MM.1S (cell line): ENCODE results near the gene IMMP2L.
"Not testable (repeated sequence)": the region's sequence is repeated elsewhere in the genome, so short reads cannot be mapped to it uniquely, and the experiment has no call there.

Source experiments
- DNase-seq: peaks from one replicate; pipeline ENCODE4 v3.0.0-alpha.2; 2015
- H2AFZ ChIP-seq: fragments of 300-600 bp; sonication (generic); 2 replicates; pipeline ENCODE4 v1.6.0; 2016; ENCODE audit warnings: antibody characterized with exemption, low read length
- H3F3A ChIP-seq: fragments of 300-600 bp; sonication (generic); 2 replicates; pipeline ENCODE4 v1.6.1; 2016; ENCODE audit warnings: mild to moderate bottlenecking, antibody characterized with exemption, low read length, moderate library complexity, mixed read lengths; ENCODE audit not compliant: insufficient read depth
- H3K27ac ChIP-seq: fragments of 300-600 bp; sonication (generic); 2 replicates; pipeline ENCODE4 v1.5.1; 2016; ENCODE audit warnings: mild to moderate bottlenecking, low read length
- H3K27me3 ChIP-seq: fragments of 300-600 bp; sonication (generic); replicated peaks from 2 replicates; pipeline ENCODE4 v1.6.0; 2016; ENCODE audit warnings: low read length; ENCODE audit not compliant: insufficient read depth
- H3K36me3 ChIP-seq: fragments of 300-600 bp; sonication (generic); replicated peaks from 2 replicates; pipeline ENCODE4 v1.6.1; 2016; ENCODE audit warnings: mild to moderate bottlenecking, low read length, mixed read lengths; ENCODE audit not compliant: insufficient read depth
- H3K4me1 ChIP-seq: fragments of 300-600 bp; sonication (generic); 2 replicates; pipeline ENCODE4 v1.6.1; 2016; ENCODE audit warnings: low read length, mixed read lengths
- H3K4me2 ChIP-seq: fragments of 300-600 bp; sonication (generic); 2 replicates; pipeline ENCODE4 v1.6.0; 2016; ENCODE audit warnings: low read depth, low read length
- H3K4me3 ChIP-seq: fragments of 300-600 bp; sonication (generic); 2 replicates; pipeline ENCODE4 v1.5.1; 2016; ENCODE audit warnings: low read length, mixed read lengths
- H3K79me2 ChIP-seq: fragments of 300-600 bp; sonication (generic); 2 replicates; pipeline ENCODE4 v1.6.1; 2016; ENCODE audit warnings: mixed run types, low read length, mixed read lengths
- H3K9ac ChIP-seq: fragments of 300-600 bp; sonication (generic); 2 replicates; pipeline ENCODE4 v1.6.1; 2016; ENCODE audit warnings: low read length, mixed read lengths
- H3K9me2 ChIP-seq: fragments of 300-600 bp; sonication (generic); replicated peaks from 2 replicates; pipeline ENCODE4 v1.6.1; 2016; ENCODE audit warnings: mild to moderate bottlenecking, low read length, mixed read lengths; ENCODE audit not compliant: insufficient read depth
- H3K9me3 ChIP-seq: fragments of 300-600 bp; sonication (generic); replicated peaks from 2 replicates; pipeline ENCODE4 v1.6.1; 2016; ENCODE audit warnings: mild to moderate bottlenecking, low read length, mixed read lengths; ENCODE audit not compliant: insufficient read depth
- H4K20me1 ChIP-seq: fragments of 300-600 bp; sonication (generic); 2 replicates; pipeline ENCODE4 v1.6.1; 2016; ENCODE audit warnings: mild to moderate bottlenecking, low read length, moderate library complexity, mixed read lengths; ENCODE audit not compliant: insufficient read depth
- EZH2 ChIP-seq: fragments of 300-600 bp; sonication (generic); optimal IDR thresholded peaks from 2 replicates; pipeline ENCODE3; 2017; ENCODE audit warnings: low read depth, mild to moderate bottlenecking, antibody characterized with exemption, low read length, mixed read lengths
- EZH2phosphoT487 ChIP-seq: fragments of 300-600 bp; sonication (generic); IDR thresholded peaks from 2 replicates; pipeline ENCODE4 v1.6.1; 2018; ENCODE audit warnings: antibody characterized with exemption, low read length
- TF ChIP-seq, protein P1 (sequence below): fragments of 300-600 bp; sonication (generic); IDR thresholded peaks from 2 replicates; pipeline ENCODE4 v1.5.1; 2016; ENCODE audit warnings: antibody characterized with exemption, low read length, mixed read lengths

IMMP2L gene

DNA sequence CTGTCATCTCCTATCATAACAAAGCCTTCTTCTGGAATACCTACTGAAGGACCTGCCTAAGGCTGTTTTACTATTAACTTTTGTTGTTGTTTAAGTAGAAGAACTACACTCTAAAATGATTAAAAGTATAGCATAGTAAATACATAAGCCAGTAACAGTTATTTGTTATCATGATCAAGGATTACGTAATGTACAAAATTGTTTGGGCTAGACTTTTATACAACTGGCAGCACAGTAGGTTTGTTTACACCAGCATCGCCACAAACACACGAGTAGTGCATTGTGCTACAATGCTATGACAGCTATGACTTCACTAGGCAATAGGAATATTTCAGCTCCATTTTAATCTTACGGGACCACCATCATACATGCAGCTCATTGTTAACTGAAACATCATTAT, 302.3 kb downstream of the IMMP2L start:
- H4K20me1 ChIP-seq, result no peaks in the 10 kb centered on the region
- H3K27ac ChIP-seq, result no peak overlapping the region
- no peaks in the 10 kb centered on the region for H3K79me2 ChIP-seq
- H3F3A ChIP-seq, result no peaks in the 10 kb centered on the region
- H3K36me3 ChIP-seq, result no peaks in the 10 kb centered on the region
- H3K4me1 ChIP-seq, result no peaks in the 10 kb centered on the region
- no peak overlapping the region for H3K9ac ChIP-seq
- no peak overlapping the region for H3K4me2 ChIP-seq
- H3K4me3 ChIP-seq, result no peak overlapping the region
- no peaks in the 10 kb centered on the region for H3K27me3 ChIP-seq
- no peaks in the 10 kb centered on the region for H3K9me2 ChIP-seq
- DNase-seq, result no peak
- H2AFZ ChIP-seq, result no peak overlapping the region
- H3K9me3 ChIP-seq, result no peaks in the 10 kb centered on the region
- TF ChIP-seq, protein P1, sequence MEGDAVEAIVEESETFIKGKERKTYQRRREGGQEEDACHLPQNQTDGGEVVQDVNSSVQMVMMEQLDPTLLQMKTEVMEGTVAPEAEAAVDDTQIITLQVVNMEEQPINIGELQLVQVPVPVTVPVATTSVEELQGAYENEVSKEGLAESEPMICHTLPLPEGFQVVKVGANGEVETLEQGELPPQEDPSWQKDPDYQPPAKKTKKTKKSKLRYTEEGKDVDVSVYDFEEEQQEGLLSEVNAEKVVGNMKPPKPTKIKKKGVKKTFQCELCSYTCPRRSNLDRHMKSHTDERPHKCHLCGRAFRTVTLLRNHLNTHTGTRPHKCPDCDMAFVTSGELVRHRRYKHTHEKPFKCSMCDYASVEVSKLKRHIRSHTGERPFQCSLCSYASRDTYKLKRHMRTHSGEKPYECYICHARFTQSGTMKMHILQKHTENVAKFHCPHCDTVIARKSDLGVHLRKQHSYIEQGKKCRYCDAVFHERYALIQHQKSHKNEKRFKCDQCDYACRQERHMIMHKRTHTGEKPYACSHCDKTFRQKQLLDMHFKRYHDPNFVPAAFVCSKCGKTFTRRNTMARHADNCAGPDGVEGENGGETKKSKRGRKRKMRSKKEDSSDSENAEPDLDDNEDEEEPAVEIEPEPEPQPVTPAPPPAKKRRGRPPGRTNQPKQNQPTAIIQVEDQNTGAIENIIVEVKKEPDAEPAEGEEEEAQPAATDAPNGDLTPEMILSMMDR, result no peak
- no peak for TF ChIP-seq EZH2
- no peak for TF ChIP-seq EZH2phosphoT487

DNA sequence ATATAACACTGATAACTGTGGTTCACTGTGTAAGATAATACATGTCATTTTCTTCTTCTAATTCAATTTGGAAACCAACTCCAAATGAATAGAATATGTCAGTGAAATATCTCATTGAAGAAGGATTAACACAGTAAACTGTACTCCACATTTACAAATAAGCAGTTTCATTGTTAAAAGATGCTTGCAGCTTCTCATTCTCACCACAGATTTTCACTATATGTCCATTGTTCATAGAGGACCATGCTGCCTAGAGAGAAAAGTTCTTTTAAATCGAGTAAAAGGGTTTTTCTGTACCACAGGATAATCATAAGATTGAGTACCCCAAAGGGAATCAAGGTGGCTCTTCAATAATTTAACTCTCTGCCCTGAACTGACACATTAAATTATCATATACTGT, 305.9 kb downstream of the IMMP2L start:
- no peaks in the 10 kb centered on the region for H3K79me2 ChIP-seq
- no peak for DNase-seq
- no peaks in the 10 kb centered on the region for H3F3A ChIP-seq
- no peaks in the 10 kb centered on the region for H3K27me3 ChIP-seq
- no peaks in the 10 kb centered on the region for H4K20me1 ChIP-seq
- no peaks in the 10 kb centered on the region for H3K9me3 ChIP-seq
- H3K4me1 ChIP-seq, result no peaks in the 10 kb centered on the region
- no peak overlapping the region for H3K9ac ChIP-seq
- H3K4me3 ChIP-seq, result no peak overlapping the region
- no peak for TF ChIP-seq EZH2
- TF ChIP-seq, protein P1, result no peak
- TF ChIP-seq EZH2phosphoT487, result no peak
- no peak overlapping the region for H3K27ac ChIP-seq
- no peak overlapping the region for H3K4me2 ChIP-seq
- H2AFZ ChIP-seq, result no peak overlapping the region
- H3K9me2 ChIP-seq, result no peaks in the 10 kb centered on the region
- H3K36me3 ChIP-seq, result no peaks in the 10 kb centered on the region

DNA sequence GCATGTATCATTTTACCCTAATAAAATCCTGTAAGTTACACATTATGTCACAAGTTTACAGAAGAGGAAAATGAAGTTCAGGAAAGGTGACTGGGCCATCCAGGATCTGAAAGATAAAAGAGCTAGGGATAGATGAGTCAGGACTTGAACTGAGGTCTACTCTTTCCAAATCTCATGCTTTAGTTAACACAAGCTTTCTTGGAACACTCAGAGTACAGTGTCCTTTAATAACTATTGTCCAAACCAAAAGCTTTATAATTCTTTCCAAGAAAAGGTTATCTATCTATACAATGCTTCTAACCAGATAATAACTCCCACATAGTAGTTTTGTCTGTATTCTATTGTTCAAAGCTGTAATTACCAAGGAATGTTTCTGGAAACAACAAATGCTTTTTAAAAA, 306.7 kb downstream of the IMMP2L start:
- H3K27me3 ChIP-seq, result no peaks in the 10 kb centered on the region

DNA sequence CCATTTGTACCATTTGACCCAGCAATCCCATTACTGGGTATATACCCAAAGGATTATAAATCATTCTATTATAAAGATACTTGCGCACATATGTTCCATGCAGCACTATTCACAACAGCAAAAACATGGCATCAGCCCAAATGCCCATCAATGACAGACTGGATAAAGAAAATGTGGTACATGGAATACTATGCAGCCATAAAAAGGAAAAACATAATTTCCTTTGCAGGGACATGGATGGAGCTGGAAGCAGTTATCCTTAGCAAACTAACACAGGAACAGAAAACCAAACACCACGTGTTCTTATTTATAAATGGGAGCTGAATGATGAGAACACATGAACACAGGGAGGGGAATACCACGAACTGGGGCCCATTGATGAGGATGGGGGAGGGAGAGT, 310.9 kb downstream of the IMMP2L start:
- H3K36me3 ChIP-seq, H3K4me3 ChIP-seq, H3K4me2 ChIP-seq, H4K20me1 ChIP-seq, H3K9me2 ChIP-seq, H3K9ac ChIP-seq, H3K9me3 ChIP-seq, H3K4me1 ChIP-seq, H2AFZ ChIP-seq, H3K27me3 ChIP-seq, H3K27ac ChIP-seq, H3F3A ChIP-seq, H3K79me2 ChIP-seq, DNase-seq: not testable (repeated sequence)

More for the DNA sequence above, 306.7 kb downstream of the IMMP2L start:
- Histone ChIP-seq H3K79me2 (no peaks in the 10 kb centered on the region), H3K36me3 (no peaks in the 10 kb centered on the region), H3F3A (no peaks in the 10 kb centered on the region), H2AFZ (no peak overlapping the region), H3K4me1 (no peaks in the 10 kb centered on the region), H3K4me3 (no peak overlapping the region), H3K27ac (no peak overlapping the region), H4K20me1 (no peaks in the 10 kb centered on the region), H3K4me2 (no peak overlapping the region), H3K9ac (no peak overlapping the region), H3K9me2 (no peaks in the 10 kb centered on the region), H3K9me3 (no peaks in the 10 kb centered on the region)
- no peak for DNase-seq
- TF ChIP-seq, protein P1, result no peak
- TF ChIP-seq EZH2phosphoT487, result no peak
- no peak for TF ChIP-seq EZH2

DNA sequence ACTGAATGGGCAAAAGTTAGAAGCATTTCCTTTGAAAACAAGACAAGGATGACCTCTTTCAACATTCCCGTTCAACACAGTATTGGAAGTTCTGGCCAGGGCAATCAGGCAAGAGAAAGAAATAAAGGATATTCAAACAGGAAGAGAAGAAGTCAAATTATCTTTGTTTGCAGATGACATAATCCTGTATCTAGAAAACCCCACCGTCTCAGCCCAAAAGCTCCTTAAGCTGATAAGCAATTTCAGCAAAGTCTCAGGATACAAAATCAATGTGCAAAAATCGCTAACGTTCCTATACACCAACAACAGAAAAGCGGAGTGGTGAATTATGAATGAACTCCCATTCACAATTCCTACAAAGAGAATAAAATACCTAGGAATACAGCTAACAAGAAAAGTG, 312.5 kb downstream of the IMMP2L start:
- H4K20me1 ChIP-seq, H3K9ac ChIP-seq, H3K4me3 ChIP-seq, DNase-seq, H3K4me2 ChIP-seq, H3K4me1 ChIP-seq, H3K9me3 ChIP-seq, H3K27ac ChIP-seq, H3K9me2 ChIP-seq, H3K27me3 ChIP-seq, H3K36me3 ChIP-seq, H3F3A ChIP-seq, H2AFZ ChIP-seq, H3K79me2 ChIP-seq: not testable (repeated sequence)
